ENCODE results near the gene ALK. TPM values are rescaled to one million over a fixed set of nuclear protein-coding genes. Genes with fewer than 3 reads are reported as not detected.
"Not testable (repeated sequence)": the region's sequence is repeated elsewhere in the genome, so short reads cannot be mapped to it uniquely, and the experiment has no call there.

ALK gene
- total and polyA plus RNA-seq, 10 of the 15 experiments (the other 5 are each of a cell fraction or from before 2014, with no cell fraction given) = 0.11 TPM; not detected in 9

DNA sequence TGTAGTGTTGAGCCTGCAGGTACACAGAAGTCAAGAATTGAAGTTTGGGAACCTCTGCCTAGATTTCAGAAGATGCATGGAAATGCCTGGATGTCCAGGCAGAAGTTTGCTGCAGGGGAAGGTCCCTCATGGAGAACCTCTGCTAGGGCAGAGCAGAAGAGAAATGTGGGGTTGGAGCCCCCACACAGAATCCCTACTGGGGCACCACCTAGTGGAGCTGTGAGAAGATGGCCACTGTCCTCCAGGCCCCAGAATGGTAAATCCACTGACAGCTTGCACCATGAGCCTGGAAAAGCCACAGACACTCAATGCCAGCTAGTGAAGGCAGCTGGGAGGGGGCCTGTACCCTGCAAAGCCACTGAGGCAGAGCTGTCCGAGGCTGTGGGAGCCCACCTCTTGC, 97.2 kb downstream of the ALK start:
- in situ Hi-C loops (cut with MboI); H3K9me3 ChIP-seq (replicated peaks; ENCODE audit: control insufficient read depth, insufficient read depth, low read length); H4K20me1 ChIP-seq (ENCODE audit: control insufficient read depth, insufficient read depth); H3K9ac ChIP-seq (ENCODE audit: control insufficient read depth, insufficient read depth, low read length); FAIRE-seq; RAD21 ChIA-PET (ENCODE audit: unreplicated experiment); H3K4me3 ChIP-seq; intact Hi-C loops (cut with micrococcal nuclease; ENCODE audit: unreplicated experiment); H3K27ac ChIP-seq (ENCODE audit: control insufficient read depth, insufficient read depth); H3K27me3 ChIP-seq (replicated peaks in 1 of 2; ENCODE audit: control insufficient read depth in 2 of 2, insufficient read depth in 2 of 2, low read length in 1 of 2); POLR2A ChIA-PET; H3K79me2 ChIP-seq (ENCODE audit: control insufficient read depth, insufficient read depth, low read length); ATAC-seq; BruUV-seq (replicated peaks); H3K4me1 ChIP-seq (ENCODE audit: control insufficient read depth, insufficient read depth, low read length); SMC1A ChIA-PET (ENCODE audit: uncharacterized antibody, unreplicated experiment); H3K4me2 ChIP-seq (ENCODE audit: control insufficient read depth, insufficient read depth); CTCF ChIA-PET; H3K36me3 ChIP-seq (ENCODE audit: control insufficient read depth in 2 of 2, insufficient read depth in 2 of 2, low read length in 1 of 2); DNase-seq (ENCODE audit: low read depth, low spot score); H2AFZ ChIP-seq (ENCODE audit: control insufficient read depth, low read depth, low read length): not testable (repeated sequence)
- 0 out of 2 replicates have a peak, but pooled peaks have one; percentile 20 for TF ChIP-seq RAD21 (IDR thresholded peaks at IDR 0.05; ENCODE audit: insufficient read depth, low read depth, low read length)
- WGBS (ENCODE audit: insufficient coverage, insufficient replicate concordance, low lambda C conversion rate, missing lambda C conversion rate) = 0% methylated on average over 1 of the region's 1 CpG

DNA sequence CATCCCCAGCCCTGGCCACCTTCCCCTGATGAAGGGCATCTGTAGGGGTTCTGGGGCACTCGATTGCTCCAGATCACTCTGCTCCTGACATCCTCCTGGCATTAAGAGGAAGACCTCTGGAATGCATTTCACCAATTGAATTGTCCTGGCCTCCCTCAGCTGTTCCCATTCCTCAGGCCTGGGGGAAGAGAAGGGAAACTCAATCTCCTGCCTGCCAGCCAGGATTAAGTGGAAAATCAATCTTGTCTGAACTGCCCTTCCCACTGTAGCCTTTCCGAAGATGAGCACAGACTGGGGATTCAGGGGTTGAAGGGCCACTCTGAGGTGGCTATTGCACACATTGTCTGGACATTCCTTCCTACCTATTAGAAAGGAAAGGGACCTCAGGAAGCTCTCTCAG, 99.8 kb downstream of the ALK start:
- no peak overlapping the region for H2AFZ ChIP-seq (ENCODE audit: control insufficient read depth, low read depth, low read length)
- no peak for ATAC-seq
- POLR2A ChIA-PET = interaction anchor here (0.6 kb wide), 1 partner anchor 1126 kb away, joined by 3 read pairs; no protein-coding TSS in a partner anchor
- H4K20me1 ChIP-seq (ENCODE audit: control insufficient read depth, insufficient read depth) = no peaks in the 10 kb centered on the region
- 0% methylated on average over 2 of the region's 2 CpGs for WGBS (ENCODE audit: insufficient coverage, insufficient replicate concordance, low lambda C conversion rate, missing lambda C conversion rate)
- no peaks in the 10 kb centered on the region for H3K9me3 ChIP-seq (replicated peaks; ENCODE audit: control insufficient read depth, insufficient read depth, low read length)
- H3K27ac ChIP-seq (ENCODE audit: control insufficient read depth, insufficient read depth) = no peak overlapping the region
- intact Hi-C loops (cut with micrococcal nuclease; ENCODE audit: unreplicated experiment) = no loop called here
- H3K36me3 ChIP-seq (ENCODE audit: control insufficient read depth in 2 of 2, insufficient read depth in 2 of 2, low read length in 1 of 2) = no peaks in the 10 kb centered on the region
- no peaks in the 10 kb centered on the region for H3K79me2 ChIP-seq (ENCODE audit: control insufficient read depth, insufficient read depth, low read length)
- SMC1A ChIA-PET (ENCODE audit: uncharacterized antibody, unreplicated experiment) = interaction anchor here (1.5 kb wide), 1 partner anchor 13 kb away, joined by 3 read pairs; no protein-coding TSS in a partner anchor
- H3K4me1 ChIP-seq (ENCODE audit: control insufficient read depth, insufficient read depth, low read length) = no peaks in the 10 kb centered on the region
- no peak overlapping the region for H3K4me2 ChIP-seq (ENCODE audit: control insufficient read depth, insufficient read depth)
- H3K27me3 ChIP-seq (replicated peaks in 1 of 2; ENCODE audit: control insufficient read depth in 2 of 2, insufficient read depth in 2 of 2, low read length in 1 of 2) = peaks cover 0 to 3% of the 10 kb centered on the region in 2 experiments; a peak in 1 of 4 replicates
- no peak for DNase-seq (ENCODE audit: low read depth, low spot score)
- no peak overlapping the region for H3K9ac ChIP-seq (ENCODE audit: control insufficient read depth, insufficient read depth, low read length)
- FAIRE-seq = no peak
- CTCF ChIA-PET = interaction anchor here (1.0 kb wide), 1 partner anchor 513 kb away, joined by 3 read pairs; no protein-coding TSS in a partner anchor
- RAD21 ChIA-PET (ENCODE audit: unreplicated experiment) = no interaction called here
- in situ Hi-C loops (cut with MboI) = no loop called here
- H3K4me3 ChIP-seq = no peak overlapping the region
- no TSS peak for BruUV-seq (replicated peaks)
- TF ChIP-seq CREM (IDR thresholded peaks at IDR 0.05; ENCODE audit: low read depth) (no peak), DPF2 (IDR thresholded peaks at IDR 0.05) (no peak), GABPA (IDR thresholded peaks at IDR 0.05; ENCODE audit: low read depth) (no peak), FOXK2 (IDR thresholded peaks at IDR 0.05) (no peak), NBN (IDR thresholded peaks at IDR 0.05) (no peak), MXI1 (IDR thresholded peaks at IDR 0.05; ENCODE audit: low read depth, low read length) (no peak), BMI1 (IDR thresholded peaks at IDR 0.05; ENCODE audit: borderline replicate concordance) (no peak), TAF1 (IDR thresholded peaks at IDR 0.05; ENCODE audit: borderline replicate concordance, low read depth, low read length) (no peak), HDGF (IDR thresholded peaks at IDR 0.05) (no peak)
- TF ChIP-seq, protein P1, sequence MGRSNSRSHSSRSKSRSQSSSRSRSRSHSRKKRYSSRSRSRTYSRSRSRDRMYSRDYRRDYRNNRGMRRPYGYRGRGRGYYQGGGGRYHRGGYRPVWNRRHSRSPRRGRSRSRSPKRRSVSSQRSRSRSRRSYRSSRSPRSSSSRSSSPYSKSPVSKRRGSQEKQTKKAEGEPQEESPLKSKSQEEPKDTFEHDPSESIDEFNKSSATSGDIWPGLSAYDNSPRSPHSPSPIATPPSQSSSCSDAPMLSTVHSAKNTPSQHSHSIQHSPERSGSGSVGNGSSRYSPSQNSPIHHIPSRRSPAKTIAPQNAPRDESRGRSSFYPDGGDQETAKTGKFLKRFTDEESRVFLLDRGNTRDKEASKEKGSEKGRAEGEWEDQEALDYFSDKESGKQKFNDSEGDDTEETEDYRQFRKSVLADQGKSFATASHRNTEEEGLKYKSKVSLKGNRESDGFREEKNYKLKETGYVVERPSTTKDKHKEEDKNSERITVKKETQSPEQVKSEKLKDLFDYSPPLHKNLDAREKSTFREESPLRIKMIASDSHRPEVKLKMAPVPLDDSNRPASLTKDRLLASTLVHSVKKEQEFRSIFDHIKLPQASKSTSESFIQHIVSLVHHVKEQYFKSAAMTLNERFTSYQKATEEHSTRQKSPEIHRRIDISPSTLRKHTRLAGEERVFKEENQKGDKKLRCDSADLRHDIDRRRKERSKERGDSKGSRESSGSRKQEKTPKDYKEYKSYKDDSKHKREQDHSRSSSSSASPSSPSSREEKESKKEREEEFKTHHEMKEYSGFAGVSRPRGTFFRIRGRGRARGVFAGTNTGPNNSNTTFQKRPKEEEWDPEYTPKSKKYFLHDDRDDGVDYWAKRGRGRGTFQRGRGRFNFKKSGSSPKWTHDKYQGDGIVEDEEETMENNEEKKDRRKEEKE (IDR thresholded peaks at IDR 0.05) = no peak
- TF ChIP-seq, protein P2, sequence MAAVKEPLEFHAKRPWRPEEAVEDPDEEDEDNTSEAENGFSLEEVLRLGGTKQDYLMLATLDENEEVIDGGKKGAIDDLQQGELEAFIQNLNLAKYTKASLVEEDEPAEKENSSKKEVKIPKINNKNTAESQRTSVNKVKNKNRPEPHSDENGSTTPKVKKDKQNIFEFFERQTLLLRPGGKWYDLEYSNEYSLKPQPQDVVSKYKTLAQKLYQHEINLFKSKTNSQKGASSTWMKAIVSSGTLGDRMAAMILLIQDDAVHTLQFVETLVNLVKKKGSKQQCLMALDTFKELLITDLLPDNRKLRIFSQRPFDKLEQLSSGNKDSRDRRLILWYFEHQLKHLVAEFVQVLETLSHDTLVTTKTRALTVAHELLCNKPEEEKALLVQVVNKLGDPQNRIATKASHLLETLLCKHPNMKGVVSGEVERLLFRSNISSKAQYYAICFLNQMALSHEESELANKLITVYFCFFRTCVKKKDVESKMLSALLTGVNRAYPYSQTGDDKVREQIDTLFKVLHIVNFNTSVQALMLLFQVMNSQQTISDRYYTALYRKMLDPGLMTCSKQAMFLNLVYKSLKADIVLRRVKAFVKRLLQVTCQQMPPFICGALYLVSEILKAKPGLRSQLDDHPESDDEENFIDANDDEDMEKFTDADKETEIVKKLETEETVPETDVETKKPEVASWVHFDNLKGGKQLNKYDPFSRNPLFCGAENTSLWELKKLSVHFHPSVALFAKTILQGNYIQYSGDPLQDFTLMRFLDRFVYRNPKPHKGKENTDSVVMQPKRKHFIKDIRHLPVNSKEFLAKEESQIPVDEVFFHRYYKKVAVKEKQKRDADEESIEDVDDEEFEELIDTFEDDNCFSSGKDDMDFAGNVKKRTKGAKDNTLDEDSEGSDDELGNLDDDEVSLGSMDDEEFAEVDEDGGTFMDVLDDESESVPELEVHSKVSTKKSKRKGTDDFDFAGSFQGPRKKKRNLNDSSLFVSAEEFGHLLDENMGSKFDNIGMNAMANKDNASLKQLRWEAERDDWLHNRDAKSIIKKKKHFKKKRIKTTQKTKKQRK (IDR thresholded peaks at IDR 0.05; ENCODE audit: low read depth, low read length) = no peak

All from GM12878 (cell line).